Measurements from ENCODE around the gene AACS. TPM values are rescaled to one million over a fixed set of nuclear protein-coding genes. Genes with fewer than 3 reads are reported as not detected.

The AACS gene
- total RNA-seq, 1 donor from 2014 or later = 38.8 TPM

GRCh38 chr12:125089626-125090025 lies 24.4 kb downstream of the AACS start:
- Mint-ChIP-seq H3K9me3 (ENCODE audit: low read depth) (no peaks in the 10 kb centered on the region), H3K36me3 (ENCODE audit: insufficient read depth) (peaks cover 18% of the 10 kb centered on the region), H3K4me3 (ENCODE audit: low read depth) (no peak overlapping the region), H3K27ac (no peak overlapping the region), H3K27me3 (no peaks in the 10 kb centered on the region), H3K4me1 (ENCODE audit: low read depth) (peaks cover 19% of the 10 kb centered on the region)
- TF ChIP-seq, protein P1, sequence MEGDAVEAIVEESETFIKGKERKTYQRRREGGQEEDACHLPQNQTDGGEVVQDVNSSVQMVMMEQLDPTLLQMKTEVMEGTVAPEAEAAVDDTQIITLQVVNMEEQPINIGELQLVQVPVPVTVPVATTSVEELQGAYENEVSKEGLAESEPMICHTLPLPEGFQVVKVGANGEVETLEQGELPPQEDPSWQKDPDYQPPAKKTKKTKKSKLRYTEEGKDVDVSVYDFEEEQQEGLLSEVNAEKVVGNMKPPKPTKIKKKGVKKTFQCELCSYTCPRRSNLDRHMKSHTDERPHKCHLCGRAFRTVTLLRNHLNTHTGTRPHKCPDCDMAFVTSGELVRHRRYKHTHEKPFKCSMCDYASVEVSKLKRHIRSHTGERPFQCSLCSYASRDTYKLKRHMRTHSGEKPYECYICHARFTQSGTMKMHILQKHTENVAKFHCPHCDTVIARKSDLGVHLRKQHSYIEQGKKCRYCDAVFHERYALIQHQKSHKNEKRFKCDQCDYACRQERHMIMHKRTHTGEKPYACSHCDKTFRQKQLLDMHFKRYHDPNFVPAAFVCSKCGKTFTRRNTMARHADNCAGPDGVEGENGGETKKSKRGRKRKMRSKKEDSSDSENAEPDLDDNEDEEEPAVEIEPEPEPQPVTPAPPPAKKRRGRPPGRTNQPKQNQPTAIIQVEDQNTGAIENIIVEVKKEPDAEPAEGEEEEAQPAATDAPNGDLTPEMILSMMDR (IDR thresholded peaks at IDR 0.05; ENCODE audit: unreplicated experiment) = no peak
- no peak for DNase-seq (ENCODE audit: low spot score, unreplicated experiment)

DNA sequence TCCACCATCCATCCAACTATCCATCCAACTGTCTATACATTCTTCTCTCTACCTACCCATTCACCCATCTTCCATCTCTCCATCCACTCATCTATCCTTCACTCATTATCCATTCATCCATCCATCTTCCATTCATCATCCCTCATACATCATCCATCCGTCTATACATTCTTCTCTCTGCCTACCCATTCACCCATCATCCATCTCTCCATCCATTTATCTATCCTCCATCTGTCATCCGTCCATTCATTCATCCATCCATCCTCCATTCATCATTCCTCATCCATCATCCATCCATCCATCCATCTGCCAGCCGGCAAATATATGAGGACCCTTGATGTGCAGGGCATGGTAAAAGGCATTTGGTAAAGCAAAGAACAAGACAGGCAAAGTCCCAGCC lies 25.2 kb downstream of the AACS start:
- H3K4me1 Mint-ChIP-seq (ENCODE audit: low read depth) = peaks cover 25% of the 10 kb centered on the region
- no peaks in the 10 kb centered on the region for H3K9me3 Mint-ChIP-seq (ENCODE audit: low read depth)
- no peak overlapping the region for H3K4me3 Mint-ChIP-seq (ENCODE audit: low read depth)
- no peaks in the 10 kb centered on the region for H3K27me3 Mint-ChIP-seq
- H3K27ac Mint-ChIP-seq = no peak overlapping the region
- TF ChIP-seq, protein P1 (IDR thresholded peaks at IDR 0.05; ENCODE audit: unreplicated experiment) = no peak
- H3K36me3 Mint-ChIP-seq (ENCODE audit: insufficient read depth) = peaks cover 17% of the 10 kb centered on the region
- no peak for DNase-seq (ENCODE audit: low spot score, unreplicated experiment)

- Mint-ChIP-seq H3K36me3 (ENCODE audit: insufficient read depth) (peaks cover 12% of the 10 kb centered on the region), H3K4me1 (ENCODE audit: low read depth) (peaks cover 30% of the 10 kb centered on the region), H3K27me3 (no peaks in the 10 kb centered on the region), H3K4me3 (ENCODE audit: low read depth) (no peak overlapping the region), H3K27ac (no peak overlapping the region), H3K9me3 (ENCODE audit: low read depth) (no peaks in the 10 kb centered on the region)
- TF ChIP-seq, protein P1 (IDR thresholded peaks at IDR 0.05; ENCODE audit: unreplicated experiment) = no peak
- no peak for DNase-seq (ENCODE audit: low spot score, unreplicated experiment)
Measured at GRCh38 chr12:125091401-125091800, 26.2 kb downstream of the AACS start.

- Mint-ChIP-seq H3K27ac (peak overlapping the region; percentile 21), H3K9me3 (ENCODE audit: low read depth) (no peaks in the 10 kb centered on the region), H3K4me3 (ENCODE audit: low read depth) (no peak overlapping the region), H3K4me1 (ENCODE audit: low read depth) (peaks cover 30% of the 10 kb centered on the region), H3K27me3 (no peaks in the 10 kb centered on the region), H3K36me3 (ENCODE audit: insufficient read depth) (peaks cover 9% of the 10 kb centered on the region)
- TF ChIP-seq, protein P1 (IDR thresholded peaks at IDR 0.05; ENCODE audit: unreplicated experiment) = no peak
- DNase-seq (ENCODE audit: low spot score, unreplicated experiment) = no peak
Measured at GRCh38 chr12:125092108-125092871, 27.1 kb downstream of the AACS start.

DNA sequence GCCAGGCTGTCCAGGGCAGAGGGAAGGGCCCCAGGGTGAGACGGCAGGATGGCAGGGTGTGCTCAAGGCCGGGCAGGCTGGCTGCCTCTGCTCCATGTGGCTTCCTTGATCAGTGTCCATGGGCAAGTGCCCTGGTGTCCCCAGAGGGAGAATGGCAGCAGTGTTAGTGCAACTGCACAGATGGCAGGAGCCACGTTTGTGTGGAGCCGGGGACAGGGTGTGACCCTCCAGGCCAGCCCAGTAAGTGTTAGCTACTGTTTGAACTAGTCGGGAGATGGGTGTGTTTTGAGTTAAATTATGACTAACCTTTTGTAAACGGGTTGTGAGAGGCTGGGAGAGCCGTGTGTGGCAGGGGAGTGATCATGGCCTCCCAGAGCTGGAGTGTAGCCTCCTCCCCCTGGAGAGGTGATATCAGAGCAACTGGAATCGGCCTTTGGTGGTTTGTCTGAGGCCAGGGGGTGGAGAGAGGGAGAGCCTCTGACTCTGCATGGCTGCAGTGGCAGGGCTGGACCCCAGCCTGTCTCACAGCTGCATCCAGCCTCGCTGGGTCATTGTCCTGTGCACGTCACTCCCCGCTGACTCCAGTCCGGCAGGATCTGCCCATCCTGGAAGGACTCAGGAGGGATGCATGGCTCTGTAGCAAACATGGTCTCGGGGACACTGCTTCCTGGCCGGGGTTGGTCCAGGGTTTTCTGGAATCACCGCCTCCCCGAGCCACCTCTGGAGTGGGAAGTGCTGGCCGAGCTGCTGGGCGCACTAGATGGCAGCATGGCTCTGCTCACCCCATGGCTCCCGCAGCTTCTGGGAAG lies 27.8 kb downstream of the AACS start:
- Mint-ChIP-seq H3K36me3 (ENCODE audit: insufficient read depth) (peaks cover 10% of the 10 kb centered on the region), H3K27ac (peak overlapping the region; percentile 21), H3K4me1 (ENCODE audit: low read depth) (peaks cover 32% of the 10 kb centered on the region), H3K27me3 (no peaks in the 10 kb centered on the region), H3K9me3 (ENCODE audit: low read depth) (no peaks in the 10 kb centered on the region), H3K4me3 (ENCODE audit: low read depth) (no peak overlapping the region)
- no peak for DNase-seq (ENCODE audit: low spot score, unreplicated experiment)
- TF ChIP-seq, protein P1 (IDR thresholded peaks at IDR 0.05; ENCODE audit: unreplicated experiment) = peak; percentile 24

Measured in progenitor cell of endocrine pancreas (in vitro differentiated cells).